Measurements from ENCODE around the gene FGF14. TPM values are rescaled to one million over a fixed set of nuclear protein-coding genes. Genes with fewer than 3 reads are reported as not detected.

The FGF14 gene
- total and polyA plus RNA-seq, 2 of the 4 experiments (the other 2 are of a cell fraction) = under 0.01 TPM; not detected in 1

GRCh38 chr13:102392481-102393209 is 9.2 kb downstream of the FGF14 start:
- H2BK15ac ChIP-seq (ENCODE audit: low read depth, low read length) = no peak overlapping the region
- dilution Hi-C loops (cut with HindIII; ENCODE audit: low sequenced_read_pairs, unreplicated experiment) = no loop called here
- H4K91ac ChIP-seq (ENCODE audit: insufficient read depth, low read depth, low read length) = no peak overlapping the region
- H3K4me3 ChIP-seq (ENCODE audit: insufficient read depth, low read depth, low read length) = no peak overlapping the region
- no CpG with 5 or more reads among the region's 7 CpGs for WGBS, 2 experiments (ENCODE audit: extremely low coverage in 2 of 2, insufficient read length in 1 of 2)
- H3K79me1 ChIP-seq (ENCODE audit: low read depth in 1 of 2, low read length in 2 of 2) = no peaks in the 10 kb centered on the region
- no peak overlapping the region for H2BK120ac ChIP-seq (ENCODE audit: low read depth, low read length)
- H2AK9ac ChIP-seq (replicated peaks; ENCODE audit: low read depth, low read length, poor library complexity) = no peak overlapping the region
- no peak overlapping the region for H3K18ac ChIP-seq (ENCODE audit: low read depth, low read length)
- no peak overlapping the region for H4K5ac ChIP-seq (ENCODE audit: low read depth, low read length)
- no peak overlapping the region for H2BK20ac ChIP-seq (ENCODE audit: low read depth, low read length)
- no peak overlapping the region for H3K14ac ChIP-seq (replicated peaks; ENCODE audit: low read depth, low read length)
- in situ Hi-C loops (cut with MboI; ENCODE audit: low sequenced_read_pairs) = no loop called here
- H4K20me1 ChIP-seq (ENCODE audit: insufficient read depth, low read length) = no peaks in the 10 kb centered on the region
- H3K9me1 ChIP-seq (ENCODE audit: insufficient read depth, low read length) = no peaks in the 10 kb centered on the region
- no peak overlapping the region for H3K4ac ChIP-seq (ENCODE audit: low read depth, low read length)
- H3K4me1 ChIP-seq (ENCODE audit: control insufficient read depth, insufficient read depth, low read length) = no peaks in the 10 kb centered on the region
- DNase-seq (no peak), ATAC-seq (ENCODE audit: low read depth) (no peak)
- CTCF ChIA-PET = no interaction called here
- no peak overlapping the region for H3K27ac ChIP-seq (ENCODE audit: insufficient read depth, low read length)
- H3K4me2 ChIP-seq (ENCODE audit: low read depth, low read length) = no peak overlapping the region
- BruUV-seq (replicated peaks) = no TSS peak
- H2AK5ac ChIP-seq (ENCODE audit: low read depth, low read length) = no peak overlapping the region
- H3K9me3 ChIP-seq (ENCODE audit: control insufficient read depth, insufficient read depth, low read length) = no peaks in the 10 kb centered on the region
- H2BK5ac ChIP-seq (ENCODE audit: low read depth, low read length, poor library complexity, severe bottlenecking) = no peak overlapping the region
- no peaks in the 10 kb centered on the region for H3K27me3 ChIP-seq (ENCODE audit: control insufficient read depth, insufficient read depth, low read length)
- intact Hi-C loops (cut with micrococcal nuclease) = loop anchor here (5.0 kb wide), 1 partner anchor 105 kb away; no protein-coding TSS in a partner anchor
- no peak overlapping the region for H3K23ac ChIP-seq (ENCODE audit: low read depth, low read length)
- TF ChIP-seq, protein P1, sequence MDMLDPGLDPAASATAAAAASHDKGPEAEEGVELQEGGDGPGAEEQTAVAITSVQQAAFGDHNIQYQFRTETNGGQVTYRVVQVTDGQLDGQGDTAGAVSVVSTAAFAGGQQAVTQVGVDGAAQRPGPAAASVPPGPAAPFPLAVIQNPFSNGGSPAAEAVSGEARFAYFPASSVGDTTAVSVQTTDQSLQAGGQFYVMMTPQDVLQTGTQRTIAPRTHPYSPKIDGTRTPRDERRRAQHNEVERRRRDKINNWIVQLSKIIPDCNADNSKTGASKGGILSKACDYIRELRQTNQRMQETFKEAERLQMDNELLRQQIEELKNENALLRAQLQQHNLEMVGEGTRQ (IDR thresholded peaks at IDR 0.05; ENCODE audit: low read depth, low read length) = 0 out of 2 replicates have a peak, but pooled peaks have one; percentile 21
- no peak for TF ChIP-seq BHLHE40 (IDR thresholded peaks at IDR 0.05; ENCODE audit: low read depth, low read length)
- TF ChIP-seq MAZ (IDR thresholded peaks at IDR 0.05; ENCODE audit: borderline replicate concordance, low read depth, low read length) = no peak
- TF ChIP-seq, protein P2, sequence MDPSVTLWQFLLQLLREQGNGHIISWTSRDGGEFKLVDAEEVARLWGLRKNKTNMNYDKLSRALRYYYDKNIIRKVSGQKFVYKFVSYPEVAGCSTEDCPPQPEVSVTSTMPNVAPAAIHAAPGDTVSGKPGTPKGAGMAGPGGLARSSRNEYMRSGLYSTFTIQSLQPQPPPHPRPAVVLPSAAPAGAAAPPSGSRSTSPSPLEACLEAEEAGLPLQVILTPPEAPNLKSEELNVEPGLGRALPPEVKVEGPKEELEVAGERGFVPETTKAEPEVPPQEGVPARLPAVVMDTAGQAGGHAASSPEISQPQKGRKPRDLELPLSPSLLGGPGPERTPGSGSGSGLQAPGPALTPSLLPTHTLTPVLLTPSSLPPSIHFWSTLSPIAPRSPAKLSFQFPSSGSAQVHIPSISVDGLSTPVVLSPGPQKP (IDR thresholded peaks at IDR 0.05; ENCODE audit: borderline replicate concordance, low read depth, low read length) = no peak
- TF ChIP-seq MXI1 (IDR thresholded peaks at IDR 0.05; ENCODE audit: borderline replicate concordance, low read depth, low read length) = no peak
- TF ChIP-seq MAFK (IDR thresholded peaks at IDR 0.05; ENCODE audit: low read depth, low read length) = no peak
- no peak overlapping the region for H3K56ac ChIP-seq (ENCODE audit: extremely low read depth, insufficient read depth, low read length)
- no peak overlapping the region for H4K8ac ChIP-seq (ENCODE audit: low read depth in 2 of 2, low read length in 2 of 2)
- no peaks in the 10 kb centered on the region for H3K36me3 ChIP-seq (ENCODE audit: control insufficient read depth, insufficient read depth, low read length)
- H3K9ac ChIP-seq (ENCODE audit: low read depth, low read length) = no peak overlapping the region
- POLR2A ChIA-PET (ENCODE audit: unreplicated experiment) = no interaction called here
- no peak overlapping the region for H2AFZ ChIP-seq (replicated peaks; ENCODE audit: low read length, poor library complexity)

Data from IMR-90 (cell line).